OCI-LY1 (cell line): ENCODE results near the gene AGK.

Experiments
- H2AFZ ChIP-seq: fragments of 200-600 bp; sonication (generic), shearing (Covaris generic); 2 replicates; pipeline ENCODE4 v1.6.0; 2014; ENCODE audit warnings: antibody characterized with exemption, mild to moderate bottlenecking, low read length
- H3F3A ChIP-seq: fragments of 200-600 bp; sonication (generic), shearing (Covaris generic); 2 replicates; pipeline ENCODE4 v1.6.0; 2014; ENCODE audit warnings: mild to moderate bottlenecking, antibody characterized with exemption, low read length, moderate library complexity; ENCODE audit not compliant: insufficient read depth
- H3K27ac ChIP-seq: fragments of 200-600 bp; sonication (generic); 2 replicates; pipeline ENCODE4 v1.5.1; 2014; ENCODE audit warnings: low read length, mixed run types, mild to moderate bottlenecking, low read depth; ENCODE audit not compliant: poor library complexity, severe bottlenecking
- H3K27me3 ChIP-seq: fragments of 200-600 bp; sonication (generic); 2 replicates; pipeline ENCODE4 v1.6.0; 2014; ENCODE audit warnings: antibody characterized with exemption, mild to moderate bottlenecking, low read length, moderate library complexity; ENCODE audit not compliant: insufficient read depth
- H3K36me3 ChIP-seq: fragments of 200-600 bp; sonication (generic); 2 replicates; pipeline ENCODE4 v1.6.1; 2014; ENCODE audit warnings: mild to moderate bottlenecking, antibody characterized with exemption, low read length, moderate library complexity, mixed read lengths; ENCODE audit not compliant: insufficient read depth
- H3K4me1 ChIP-seq: fragments of 200-600 bp; sonication (generic); 2 replicates; pipeline ENCODE4 v1.5.1; 2014; ENCODE audit warnings: mild to moderate bottlenecking, low read length, moderate library complexity; ENCODE audit not compliant: insufficient read depth, severe bottlenecking
- H3K4me2 ChIP-seq: fragments of 200-600 bp; sonication (generic), shearing (Covaris generic); 2 replicates; pipeline ENCODE4 v1.6.1; 2014; ENCODE audit warnings: low read length
- H3K4me3 ChIP-seq: fragments of 200-600 bp; sonication (generic); 2 replicates; pipeline ENCODE4 v1.5.1; 2014; ENCODE audit warnings: low read length, low read depth, mild to moderate bottlenecking, mixed read lengths; ENCODE audit not compliant: poor library complexity, severe bottlenecking
- H3K79me2 ChIP-seq: fragments of 200-600 bp; shearing (Covaris generic); 2 replicates; pipeline ENCODE4 v1.6.1; 2016; ENCODE audit warnings: mixed run types, low read length, mixed read lengths; ENCODE audit not compliant: insufficient read depth
- H3K9ac ChIP-seq: fragments of 200-600 bp; sonication (generic), shearing (Covaris generic); 2 replicates; pipeline ENCODE4 v1.6.1; 2014; ENCODE audit warnings: mild to moderate bottlenecking, low read length, mixed read lengths
- H3K9me2 ChIP-seq: fragments of 200-600 bp; sonication (generic), shearing (Covaris generic); 2 replicates; pipeline ENCODE4 v1.6.1; 2014; ENCODE audit warnings: low read depth, mild to moderate bottlenecking, low read length, mixed read lengths
- H3K9me3 ChIP-seq: fragments of 200-600 bp; shearing (Covaris generic); 2 replicates; pipeline ENCODE4 v1.6.1; 2014; ENCODE audit warnings: low read length, mixed read lengths
- H4K20me1 ChIP-seq: fragments of 200-600 bp; sonication (generic), shearing (Covaris generic); 2 replicates; pipeline ENCODE4 v1.6.0; 2016; ENCODE audit warnings: mild to moderate bottlenecking, low read length; ENCODE audit not compliant: insufficient read depth
- CTCF ChIP-seq: fragments of 200-600 bp; sonication (generic), shearing (Covaris generic); IDR thresholded peaks from 2 replicates; pipeline ENCODE4 v1.5.1; 2017; ENCODE audit warnings: mild to moderate bottlenecking, antibody characterized with exemption, low read length, moderate library complexity, mixed read lengths
- EZH2 ChIP-seq: fragments of 200-600 bp; sonication (generic), shearing (Covaris generic); IDR thresholded peaks from 2 replicates; pipeline ENCODE4 v1.8.0; 2017; ENCODE audit warnings: borderline replicate concordance, mixed run types, mild to moderate bottlenecking, antibody characterized with exemption, low read length, moderate library complexity, mixed read lengths

AGK gene

GRCh38 chr7:141652691-141653090 is 101.5 kb downstream of the AGK start:
- Histone ChIP-seq H3K27me3 (no peaks in the 10 kb centered on the region), H3K9me2 (no peaks in the 10 kb centered on the region), H3K4me2 (no peak overlapping the region), H3K36me3 (peaks cover 17% of the 10 kb centered on the region; the same call in 1 of the 2 replicates), H3F3A (no peaks in the 10 kb centered on the region), H3K79me2 (no peaks in the 10 kb centered on the region), H2AFZ (no peak overlapping the region), H3K27ac (no peak overlapping the region), H3K4me3 (no peak overlapping the region), H3K4me1 (peaks cover 18% of the 10 kb centered on the region), H3K9me3 (no peaks in the 10 kb centered on the region), H3K9ac (no peak overlapping the region), H4K20me1 (no peaks in the 10 kb centered on the region)
- TF ChIP-seq CTCF: peak; percentile 7; the same call in 1 of the 2 replicates
- no peak for TF ChIP-seq EZH2

- H3K4me3 ChIP-seq: no peak overlapping the region
- H3K36me3 ChIP-seq: peaks cover 17% of the 10 kb centered on the region; the same call in 1 of the 2 replicates
- no peaks in the 10 kb centered on the region for H3K9me3 ChIP-seq
- TF ChIP-seq CTCF (peak; percentile 90), EZH2 (no peak)
- no peaks in the 10 kb centered on the region for H3K79me2 ChIP-seq
- no peak overlapping the region for H3K4me2 ChIP-seq
- no peak overlapping the region for H3K27ac ChIP-seq
- no peaks in the 10 kb centered on the region for H3K27me3 ChIP-seq
- peaks cover 3% of the 10 kb centered on the region for H3K4me1 ChIP-seq
- H3F3A ChIP-seq: no peaks in the 10 kb centered on the region
- H2AFZ ChIP-seq: no peak overlapping the region
- no peak overlapping the region for H3K9ac ChIP-seq
- no peaks in the 10 kb centered on the region for H4K20me1 ChIP-seq
- no peaks in the 10 kb centered on the region for H3K9me2 ChIP-seq
Measured at GRCh38 chr7:141654551-141654950, 103.3 kb downstream of the AGK start.

- Histone ChIP-seq H3K79me2 (no peaks in the 10 kb centered on the region), H3K4me2 (no peak overlapping the region), H4K20me1 (no peaks in the 10 kb centered on the region), H3F3A (no peaks in the 10 kb centered on the region), H3K27me3 (no peaks in the 10 kb centered on the region), H3K4me3 (no peak overlapping the region), H3K9me2 (no peaks in the 10 kb centered on the region), H3K9ac (no peak overlapping the region), H3K4me1 (peaks cover 7% of the 10 kb centered on the region), H2AFZ (no peak overlapping the region), H3K9me3 (no peaks in the 10 kb centered on the region), H3K27ac (no peak overlapping the region), H3K36me3 (peaks cover 3% of the 10 kb centered on the region; the same call in 1 of the 2 replicates)
- TF ChIP-seq CTCF: no peak
- TF ChIP-seq EZH2: no peak
Measured at GRCh38 chr7:141659501-141659900, 108.3 kb downstream of the AGK start.
